HG03097 (cell line): ENCODE results near the gene RPTOR.

Source experiments
- ATAC-seq: cut with Tn5 transposase; IDR thresholded peaks from one replicate; pipeline ENCODE4 v1.9.1; 2021; ENCODE audit not compliant: unreplicated experiment, low FRiP score

The RPTOR gene

DNA sequence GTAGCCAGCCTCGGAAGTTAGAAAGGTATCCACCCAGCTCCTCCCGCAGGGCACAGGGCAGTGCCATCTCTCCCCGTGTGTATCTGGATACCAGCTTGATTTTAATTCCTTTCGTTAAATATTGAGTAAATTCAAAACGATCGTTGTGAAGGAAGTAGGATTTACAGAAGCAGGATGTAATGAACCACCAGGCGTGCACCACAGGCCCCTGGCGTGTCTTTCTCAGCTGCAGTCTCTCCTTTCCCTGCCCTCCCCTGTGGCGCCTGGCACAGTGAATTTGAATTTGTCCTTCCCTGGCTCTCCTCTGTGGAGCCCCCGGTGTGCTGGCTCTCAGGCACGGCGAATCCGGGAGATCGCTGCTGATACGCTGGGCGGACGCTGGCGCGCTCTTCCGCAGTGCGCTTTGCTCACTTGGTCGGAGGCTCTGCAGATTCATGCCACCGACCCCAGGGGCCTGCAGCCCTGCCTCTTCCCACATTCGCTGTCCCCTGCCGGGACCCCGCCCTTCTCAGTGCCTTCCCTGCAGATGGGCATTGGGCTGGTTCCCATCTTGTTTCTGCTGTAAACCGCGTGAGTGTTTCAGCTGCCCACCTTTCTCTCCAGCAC lies 164.6 kb downstream of the RPTOR start:
- no peak for ATAC-seq

DNA sequence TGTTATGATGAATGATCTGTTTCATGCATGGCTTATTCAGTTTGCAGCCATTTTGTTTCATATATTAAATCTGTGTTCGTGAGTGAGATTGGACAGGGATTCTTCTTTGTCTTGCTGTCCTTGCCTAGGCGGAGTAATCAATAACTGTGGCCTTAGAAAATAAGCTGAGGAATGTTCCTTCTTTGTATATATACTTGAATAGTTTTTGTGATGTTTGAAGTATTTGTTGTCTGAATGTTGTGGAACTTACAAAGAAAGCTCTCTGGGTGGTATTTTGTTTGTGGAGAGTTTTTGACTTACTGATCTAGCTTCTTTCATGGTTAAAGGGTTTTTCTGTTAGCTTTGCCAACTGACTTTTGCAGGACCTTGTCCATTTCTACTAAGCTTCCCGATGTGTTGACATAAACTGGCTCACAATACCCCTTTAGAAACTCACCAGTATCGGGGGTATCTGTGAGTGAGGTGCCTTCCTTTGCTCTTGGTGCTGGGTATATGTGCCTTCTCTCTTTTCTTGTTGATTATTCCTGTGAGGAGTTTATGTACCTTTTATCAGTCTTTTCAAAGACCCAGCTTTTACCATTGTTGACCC lies 166.2 kb downstream of the RPTOR start:
- ATAC-seq, result no peak

DNA sequence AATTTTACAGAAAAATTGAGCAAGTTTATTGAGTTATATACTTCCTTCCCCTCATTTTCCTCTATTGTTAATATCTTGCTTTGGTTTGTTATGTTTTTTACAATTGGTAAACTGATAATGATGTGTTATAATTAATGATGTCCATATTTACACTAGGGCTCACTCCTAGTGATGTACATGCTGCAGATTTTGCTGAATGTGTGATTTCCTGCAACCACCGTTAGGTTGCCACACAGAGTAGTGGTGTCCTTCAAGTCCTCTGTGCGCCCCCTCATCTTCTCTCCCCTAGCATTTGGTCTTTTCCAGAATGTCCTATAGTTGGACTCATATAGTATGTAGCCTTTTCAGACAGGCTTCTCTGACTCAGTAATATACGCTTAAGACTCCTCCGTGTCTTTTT lies 167.5 kb downstream of the RPTOR start:
- no peak for ATAC-seq

DNA sequence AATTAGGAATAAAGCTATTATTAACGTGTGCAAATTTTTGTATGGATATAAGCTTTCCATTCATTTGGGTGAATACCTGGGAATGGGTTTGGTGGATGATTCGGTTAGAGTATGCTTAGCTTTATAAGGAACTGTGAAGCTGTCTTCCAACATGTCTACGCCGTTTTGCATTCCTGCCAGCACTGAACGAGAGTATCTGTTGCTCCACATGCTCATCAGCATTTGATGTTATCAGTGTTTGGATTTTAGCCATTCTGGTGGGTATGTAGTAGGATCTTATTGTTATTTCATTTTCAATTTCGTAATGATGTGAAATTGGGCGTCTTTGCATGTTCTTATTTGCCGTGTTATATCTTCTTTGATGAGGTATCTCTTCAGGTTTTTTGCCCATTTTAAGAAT lies 168.0 kb downstream of the RPTOR start:
- no peak for ATAC-seq

DNA sequence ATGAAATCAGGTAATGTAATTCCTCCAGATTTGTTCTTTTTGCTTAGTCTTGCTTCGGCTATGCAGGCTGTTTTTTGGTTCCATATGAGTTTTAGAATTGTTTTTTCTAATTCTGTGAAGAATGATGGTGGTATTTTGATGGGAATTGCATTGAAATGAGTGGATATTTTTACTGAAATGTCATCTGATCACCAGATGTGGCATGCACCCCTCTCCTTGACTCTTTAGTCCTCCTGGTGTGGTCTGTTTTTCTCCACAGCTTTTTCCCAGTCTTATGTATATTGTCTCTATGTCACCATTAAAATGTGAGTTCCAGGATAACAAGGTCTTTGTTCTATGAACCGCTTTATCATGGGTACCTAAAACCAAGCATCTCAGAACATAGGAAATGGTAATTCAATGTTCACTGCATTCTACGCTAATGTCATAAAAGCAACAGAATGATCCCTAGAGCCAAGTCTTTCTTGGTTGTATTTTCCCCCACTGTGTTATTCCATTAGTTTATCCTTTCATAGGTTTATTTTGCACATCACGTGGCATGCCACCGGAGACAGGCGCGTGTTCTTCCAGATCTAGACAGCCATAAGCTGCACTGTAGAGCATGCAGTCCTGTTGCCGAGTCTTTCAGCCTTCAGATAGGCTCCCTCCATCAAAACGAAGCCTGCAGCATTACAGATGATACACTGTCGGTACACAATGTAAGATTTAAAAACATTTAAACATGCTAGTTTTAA lies 172.5 kb downstream of the RPTOR start:
- ATAC-seq, result no peak

DNA sequence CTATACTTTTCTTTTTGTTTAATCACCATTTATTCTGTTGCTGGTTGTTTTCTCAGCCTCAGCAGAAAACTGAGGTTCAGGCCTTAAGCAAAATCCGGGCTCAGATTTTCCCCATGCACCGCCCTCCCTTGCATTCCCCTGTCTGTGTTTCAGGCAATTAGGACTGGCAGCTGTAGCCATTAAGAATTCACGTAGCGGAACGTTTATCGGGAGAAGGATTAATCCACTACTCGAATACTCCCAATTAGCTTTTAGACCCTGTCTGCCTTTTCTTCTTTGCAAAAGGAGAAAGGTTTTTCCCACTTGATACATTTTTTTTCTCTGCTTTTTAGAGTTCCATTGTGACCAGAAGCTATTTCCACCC lies 173.1 kb downstream of the RPTOR start:
- no peak for ATAC-seq

DNA sequence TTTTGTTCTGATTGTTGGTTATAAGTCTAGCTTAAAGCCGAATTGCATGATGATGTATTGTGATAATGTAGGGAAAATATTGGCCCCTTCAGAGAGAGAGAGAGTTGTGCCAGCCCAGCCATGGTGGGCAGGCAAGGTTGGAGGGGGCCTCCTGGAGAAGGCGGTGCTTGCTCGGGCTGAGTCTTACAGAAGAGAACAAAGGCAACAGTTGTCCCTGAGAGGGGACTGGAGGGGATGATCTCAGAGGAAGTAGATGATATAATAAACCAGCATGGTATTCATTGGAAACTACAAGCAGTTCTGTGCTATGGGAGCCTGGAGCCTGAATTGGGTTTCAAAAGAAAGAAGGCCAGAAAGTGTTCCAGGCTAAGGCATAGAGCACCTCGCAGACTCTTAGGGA lies 173.8 kb downstream of the RPTOR start:
- ATAC-seq, result no peak

DNA sequence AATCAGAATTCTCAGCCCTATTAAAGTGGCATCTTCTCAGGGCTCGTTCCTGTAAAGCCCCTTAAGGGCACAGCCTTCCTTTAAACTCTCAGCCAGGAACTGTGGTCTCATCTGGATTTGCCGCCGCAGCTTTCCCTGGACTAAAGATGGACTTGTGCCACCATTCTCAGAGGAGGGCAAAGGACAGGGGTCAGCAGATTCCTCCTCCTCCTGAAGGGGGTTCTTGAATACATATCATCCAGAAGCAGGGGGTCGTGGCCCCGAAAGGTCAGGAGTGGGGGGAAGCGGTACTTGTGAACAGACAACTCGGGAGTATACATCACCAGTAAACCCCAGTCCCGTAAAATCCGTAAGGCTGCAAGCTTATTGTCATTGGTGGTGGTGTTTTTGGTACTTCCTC lies 174.8 kb downstream of the RPTOR start:
- no peak for ATAC-seq

DNA sequence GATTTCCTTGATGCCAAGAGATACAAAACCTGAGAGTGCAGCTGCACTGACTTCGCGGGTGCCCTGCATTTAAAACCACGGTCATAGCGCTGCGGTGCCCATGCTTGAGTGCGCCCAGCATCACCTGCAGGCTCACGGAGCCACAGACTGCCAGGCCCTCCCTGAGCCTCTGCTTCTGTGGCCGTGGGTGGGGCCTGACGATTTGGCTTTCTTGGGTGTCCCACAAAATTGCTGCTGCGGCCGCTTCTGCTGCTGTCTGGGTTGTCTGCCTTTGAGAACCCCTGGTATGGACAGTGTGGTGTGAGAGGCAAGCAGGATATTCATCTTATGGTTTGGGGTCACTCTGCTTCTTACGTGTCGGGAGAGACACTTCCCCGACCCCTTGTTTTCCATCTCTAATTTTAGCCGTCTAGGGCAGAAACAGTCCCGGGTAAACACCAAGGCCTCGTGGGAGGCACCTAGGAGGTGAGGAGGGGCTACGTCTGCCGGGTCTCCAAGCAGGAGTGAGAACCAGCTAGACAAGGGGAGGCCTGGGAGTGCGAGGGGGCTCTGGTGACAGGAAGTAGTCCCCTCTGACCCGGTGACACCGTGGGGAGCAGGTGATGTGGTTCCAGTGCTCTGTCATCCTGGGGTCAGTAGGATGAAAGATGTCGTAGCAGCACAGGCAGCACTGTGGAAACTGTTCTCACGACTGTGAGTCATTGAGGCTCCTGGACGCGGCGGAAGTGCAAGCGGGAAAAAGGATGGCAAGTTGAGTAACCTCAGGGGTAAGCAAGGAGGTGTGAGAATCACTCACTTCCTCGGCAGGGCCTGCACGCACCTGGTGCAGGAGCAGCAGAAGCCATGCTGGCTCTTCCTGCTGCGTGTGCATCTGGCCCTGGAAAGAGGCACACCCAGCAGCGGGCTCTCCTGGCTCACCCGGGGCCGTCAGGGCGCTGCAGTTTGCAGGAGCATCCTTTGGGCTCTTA lies 176.3 kb downstream of the RPTOR start:
- no peak for ATAC-seq

DNA sequence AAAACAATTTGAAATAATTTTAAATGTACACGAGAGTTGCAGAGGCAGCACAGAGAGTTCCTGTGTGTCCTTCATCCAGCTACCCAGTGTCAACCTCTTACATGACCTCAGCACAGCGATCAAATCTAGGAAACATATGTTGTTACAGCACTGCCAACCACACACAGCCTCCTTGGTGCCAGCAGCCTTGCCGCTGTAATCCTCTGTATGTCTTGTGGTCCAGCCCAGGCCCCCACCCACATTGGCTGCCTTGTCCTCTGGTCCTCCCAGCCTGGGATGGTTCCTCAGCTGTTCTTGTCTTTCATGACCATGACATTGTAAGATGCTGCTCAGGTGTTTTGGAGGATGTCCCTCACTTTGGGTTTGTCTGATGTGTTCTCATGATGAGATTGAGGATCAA lies 178.0 kb downstream of the RPTOR start:
- ATAC-seq, result no peak

DNA sequence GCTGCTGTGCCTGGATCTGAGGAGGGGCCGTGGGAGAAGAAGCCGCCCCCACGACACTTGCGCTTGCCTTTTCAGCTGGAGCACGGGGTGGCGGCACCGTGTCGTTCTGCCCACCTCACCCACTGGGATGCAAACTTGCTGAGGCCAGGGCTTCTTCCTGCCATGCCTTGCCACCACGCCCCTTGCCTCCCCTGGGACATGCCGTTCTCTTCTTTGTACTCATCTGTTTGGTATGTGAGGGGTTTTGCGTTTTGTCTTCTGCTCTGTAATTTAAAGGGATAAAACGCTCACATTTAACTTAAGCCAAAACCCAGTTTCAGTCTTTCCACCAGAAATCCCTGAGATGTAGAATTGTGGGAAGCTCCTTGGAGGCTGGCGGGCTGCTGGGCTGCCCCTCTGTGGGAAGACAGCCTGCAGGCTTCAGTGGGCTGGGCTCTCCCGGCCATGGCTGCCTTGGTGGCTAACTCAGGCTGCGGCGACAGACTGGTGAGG lies 180.2 kb downstream of the RPTOR start:
- ATAC-seq, result no peak

DNA sequence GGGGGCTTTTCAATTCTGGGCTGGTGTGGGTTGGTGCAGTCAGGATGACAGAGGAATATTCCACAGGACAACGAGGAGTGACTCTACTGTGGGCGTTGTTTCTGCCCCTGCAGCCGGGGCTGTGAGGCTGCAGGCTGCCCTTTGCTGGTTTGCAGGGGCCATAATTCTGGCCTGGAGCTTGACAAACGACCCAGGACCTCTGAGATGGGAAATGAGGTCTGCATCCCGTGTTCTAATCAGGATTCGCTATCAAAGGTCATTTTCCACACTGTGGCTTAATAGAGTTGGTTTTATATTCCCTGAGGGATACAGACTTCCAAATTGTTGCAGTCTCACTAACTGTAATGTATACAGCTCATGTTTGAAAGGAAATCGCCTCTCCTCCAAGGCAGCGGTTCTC lies 180.9 kb downstream of the RPTOR start:
- no peak for ATAC-seq

DNA sequence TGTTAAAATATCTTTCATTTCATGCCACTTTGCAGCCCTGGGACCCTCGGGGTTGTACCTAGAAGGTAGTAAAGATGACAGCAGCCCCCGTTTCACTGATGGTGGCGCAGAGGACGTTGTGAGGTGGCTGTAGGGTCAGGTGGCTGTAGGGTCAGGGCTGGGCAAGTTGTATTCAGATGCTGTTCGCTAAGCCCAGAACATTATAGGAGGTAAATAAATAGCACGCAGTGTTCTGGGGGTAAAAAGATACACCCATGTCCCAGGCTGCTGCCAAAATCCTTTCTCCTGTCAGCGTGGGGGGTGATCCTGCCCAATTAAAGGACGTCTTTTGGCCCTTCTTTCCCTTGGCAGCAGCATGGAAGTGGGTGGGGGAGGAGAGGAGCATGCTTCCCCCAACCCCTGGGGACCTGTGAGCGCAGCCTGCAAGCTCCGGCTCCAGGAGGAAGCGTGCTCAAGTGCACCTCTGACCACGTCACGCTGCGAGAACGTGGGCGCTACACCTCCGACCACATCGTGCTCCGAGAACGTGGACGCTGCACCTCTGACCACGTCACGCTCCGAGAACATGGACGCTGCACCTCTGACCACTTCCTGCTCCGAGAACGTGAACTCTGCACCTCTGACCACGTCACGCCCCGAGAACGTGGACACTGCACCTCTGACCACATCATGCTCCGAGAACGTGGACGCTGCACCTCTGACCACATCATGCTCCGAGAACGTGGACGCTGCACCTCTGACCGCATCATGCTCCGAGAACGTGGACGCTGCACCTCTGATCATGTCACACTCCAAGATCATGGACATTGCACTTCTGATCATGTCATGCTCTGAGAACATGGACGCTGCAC lies 182.1 kb downstream of the RPTOR start:
- no peak for ATAC-seq

DNA sequence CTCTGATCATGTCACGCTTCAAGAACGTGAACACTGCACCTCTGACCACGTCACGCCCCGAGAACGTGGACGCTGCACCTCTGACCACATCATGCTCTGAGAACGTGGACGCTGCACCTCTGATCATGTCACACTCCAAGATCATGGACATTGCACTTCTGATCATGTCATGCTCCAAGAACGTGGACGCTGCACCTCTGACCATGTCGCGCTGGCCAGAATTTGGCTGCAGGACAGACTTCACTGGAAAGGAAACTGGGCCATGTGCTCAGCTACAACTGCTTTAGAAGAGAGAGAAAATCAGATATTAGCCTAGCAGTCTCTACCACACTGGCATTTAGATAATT lies 182.7 kb downstream of the RPTOR start:
- no peak for ATAC-seq

DNA sequence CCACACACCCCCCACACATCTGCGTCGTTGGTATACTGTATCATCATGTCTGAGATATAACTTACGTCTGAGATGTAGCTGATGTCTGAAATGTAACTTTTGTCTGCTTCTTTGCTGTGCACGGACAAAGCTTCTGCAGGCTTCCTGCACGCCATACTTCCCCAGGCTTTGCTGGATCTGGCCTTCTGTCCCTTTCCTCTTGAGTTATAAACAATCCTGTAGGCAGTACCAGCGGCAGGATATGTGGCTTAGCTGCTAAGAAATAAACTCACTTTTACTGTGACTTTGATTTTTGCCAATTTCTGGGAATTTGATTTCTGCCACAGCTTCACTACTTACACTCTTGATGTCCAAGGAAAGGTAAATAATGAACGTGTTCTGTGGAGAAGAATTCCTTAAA lies 184.4 kb downstream of the RPTOR start:
- ATAC-seq, result no peak

DNA sequence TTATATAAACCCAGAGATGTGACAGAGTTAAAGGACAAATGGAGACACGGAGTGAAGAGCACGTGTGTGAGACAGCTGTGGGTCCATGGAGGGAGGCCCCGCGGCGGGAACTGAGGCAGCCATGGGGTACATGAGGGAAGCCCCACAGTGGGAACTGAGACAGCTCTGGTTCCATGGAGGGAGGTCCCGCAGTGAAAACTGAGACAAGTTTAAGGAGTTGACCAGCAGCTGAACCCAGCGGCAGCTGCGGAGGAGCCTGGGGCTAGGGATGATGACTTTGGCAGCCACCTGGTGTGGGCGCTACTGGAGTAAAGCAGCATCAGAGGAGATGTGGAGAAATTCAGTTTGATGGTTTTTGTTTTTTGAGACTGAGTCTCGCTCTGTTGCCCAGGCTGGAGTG lies 185.1 kb downstream of the RPTOR start:
- no peak for ATAC-seq

DNA sequence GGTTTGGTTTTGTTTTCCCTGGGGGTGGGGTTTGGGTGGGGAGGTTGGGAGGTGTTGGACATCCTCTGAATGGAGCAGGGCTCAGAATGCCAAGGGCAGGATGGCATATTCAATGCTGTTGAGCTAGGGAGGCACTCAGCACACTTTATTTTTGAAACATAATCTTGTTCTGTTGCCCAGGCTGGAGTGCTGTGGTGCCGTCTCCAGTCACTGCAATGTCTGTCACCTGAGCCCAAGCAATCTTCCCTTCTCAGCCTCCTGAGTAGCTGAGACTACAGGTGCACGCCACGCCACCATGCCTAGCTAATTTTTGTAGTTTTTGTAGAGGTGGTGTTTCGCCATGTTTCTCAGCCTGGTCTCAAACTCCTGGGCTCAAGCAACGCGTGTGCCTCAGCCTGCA lies 186.1 kb downstream of the RPTOR start:
- ATAC-seq, result no peak

DNA sequence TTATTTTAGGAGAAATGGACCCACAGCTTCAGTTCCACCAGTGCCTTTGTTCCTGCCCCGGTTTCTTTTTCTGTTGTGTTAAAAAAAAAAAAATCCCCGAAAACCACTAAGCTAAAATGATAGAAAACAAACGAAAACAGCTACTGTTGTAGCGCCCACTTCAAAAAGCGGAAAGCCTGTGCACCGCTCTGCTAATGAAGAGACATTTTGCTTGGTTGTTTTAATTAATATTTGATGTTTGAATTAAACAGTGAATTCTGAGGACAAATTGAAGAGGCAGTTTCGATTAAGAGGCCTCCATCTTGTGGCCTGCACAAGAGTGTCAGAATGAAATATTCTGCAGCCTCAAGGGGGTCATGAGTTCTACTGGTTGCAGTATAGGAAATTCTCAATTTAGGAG lies 186.7 kb downstream of the RPTOR start:
- no peak for ATAC-seq

DNA sequence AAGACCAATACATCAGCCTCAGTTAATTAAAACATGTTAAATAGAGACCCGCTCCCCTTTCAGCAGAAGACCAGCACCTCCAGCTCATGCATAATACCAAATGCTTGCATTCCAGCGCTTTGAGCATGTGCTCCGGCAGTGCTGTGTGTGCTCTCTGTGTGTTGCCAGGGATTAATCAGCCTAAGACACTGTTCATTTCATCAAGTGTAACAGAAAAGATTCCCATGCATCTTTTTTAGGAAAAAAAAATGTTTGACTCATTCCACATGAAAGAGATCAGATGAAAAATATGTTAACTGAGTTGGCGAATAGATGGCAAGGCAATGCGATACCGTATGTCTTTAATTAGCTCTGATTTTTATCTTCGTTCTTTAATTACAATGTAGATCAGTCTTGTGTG lies 187.6 kb downstream of the RPTOR start:
- no peak for ATAC-seq
